Choroid plexus epithelial cell (primary cell): Measurements from ENCODE around the gene SH3PXD2A.

Experiments used
- DNase-seq: peaks from one replicate; pipeline ENCODE4 v3.0.0-alpha.2; 2010; ENCODE audit warnings: low read depth
- H3K4me3 ChIP-seq: 2 replicates; pipeline ENCODE4 v1.5.1; 2011; ENCODE audit warnings: low read depth, mild to moderate bottlenecking, control low read depth, low read length, moderate library complexity
- CTCF ChIP-seq: conservative IDR thresholded peaks from 2 replicates; pipeline ENCODE4 v1.5.1; 2011; ENCODE audit warnings: low read depth, mild to moderate bottlenecking, control low read depth, inconsistent platforms, low read length, moderate library complexity

Gene SH3PXD2A

GRCh38 chr10:103811463-103811862 lies 43.9 kb downstream of the SH3PXD2A start:
- TF ChIP-seq CTCF: no peak
- no peak for DNase-seq
- H3K4me3 ChIP-seq: no peak overlapping the region

GRCh38 chr10:103808780-103809179 lies 46.6 kb downstream of the SH3PXD2A start:
- DNase-seq: no peak
- TF ChIP-seq CTCF: no peak

GRCh38 chr10:103807996-103808395 lies 47.4 kb downstream of the SH3PXD2A start:
- H3K4me3 ChIP-seq: no peak overlapping the region
- no peak for DNase-seq
- TF ChIP-seq CTCF: no peak

More at GRCh38 chr10:103808780-103809179, 46.6 kb downstream of the SH3PXD2A start:
- H3K4me3 ChIP-seq: no peak overlapping the region

- no peak for TF ChIP-seq CTCF
- H3K4me3 ChIP-seq: no peak overlapping the region
- DNase-seq: no peak
Observed at GRCh38 chr10:103806395-103807187, 48.8 kb downstream of the SH3PXD2A start.

- H3K4me3 ChIP-seq: no peak overlapping the region
- no peak for TF ChIP-seq CTCF
- DNase-seq: no peak
Observed at GRCh38 chr10:103805781-103806180, 49.6 kb downstream of the SH3PXD2A start.

- DNase-seq: no peak
- no peak for TF ChIP-seq CTCF
- no peak overlapping the region for H3K4me3 ChIP-seq
Observed at GRCh38 chr10:103804871-103805270, 50.5 kb downstream of the SH3PXD2A start.

- no peak overlapping the region for H3K4me3 ChIP-seq
- TF ChIP-seq CTCF: no peak
- no peak for DNase-seq
Observed at GRCh38 chr10:103803941-103804340, 51.4 kb downstream of the SH3PXD2A start.
